ENCODE results near the gene CTRB1. TPM values are rescaled to one million over a fixed set of nuclear protein-coding genes. Genes with fewer than 3 reads are reported as not detected.

Gene CTRB1
- polyA plus RNA-seq, 1 experiment, result not detected

DNA sequence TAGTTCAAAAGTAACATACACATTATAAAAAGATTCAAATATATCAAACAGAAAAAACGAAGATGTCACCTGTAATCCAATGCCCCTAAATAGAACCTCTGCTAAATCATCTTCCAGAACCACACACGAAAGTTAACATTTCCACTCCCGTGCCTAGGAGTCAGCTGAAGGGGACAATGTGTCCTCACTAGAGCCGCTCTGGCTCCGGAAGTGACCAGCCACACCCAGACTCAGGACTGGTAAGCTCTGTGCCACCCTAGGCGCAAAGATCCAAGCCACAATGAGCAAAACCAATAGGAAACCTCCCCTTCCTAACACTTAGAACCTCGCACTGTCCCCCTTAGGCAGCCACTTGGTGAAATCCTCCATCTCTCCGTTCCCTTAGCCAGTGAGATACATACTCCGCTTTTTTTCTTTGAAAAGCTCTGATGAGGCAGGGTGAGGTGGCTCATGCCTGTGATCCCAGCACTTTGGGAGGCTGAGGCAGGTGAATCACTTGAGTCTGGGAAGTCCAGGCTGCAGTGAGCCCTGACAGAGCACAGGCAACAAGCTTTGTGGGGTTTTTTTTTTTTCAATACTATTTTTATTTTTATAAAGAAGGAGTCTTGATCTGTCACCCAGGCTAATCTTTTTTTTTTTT, 11.8 kb downstream of the CTRB1 start:
- Histone ChIP-seq H3K27me3 (ENCODE audit: control insufficient read depth, insufficient read depth, low read length) (no peaks in the 10 kb centered on the region), H3K4me3 (ENCODE audit: low read depth, low read length) (no peak overlapping the region), H3K36me3 (ENCODE audit: control insufficient read depth, insufficient read depth, low read length) (peaks cover 52% of the 10 kb centered on the region)
- ChIA-PET POLR2A (no interaction called here), CTCF (interaction anchor here (1.1 kb wide), 2 partner anchors 31 to 155 kb away, joined by 4 to 9 read pairs; no protein-coding TSS in a partner anchor)
- no peak for DNase-seq (ENCODE audit: low read depth)
- TF ChIP-seq, protein P1, sequence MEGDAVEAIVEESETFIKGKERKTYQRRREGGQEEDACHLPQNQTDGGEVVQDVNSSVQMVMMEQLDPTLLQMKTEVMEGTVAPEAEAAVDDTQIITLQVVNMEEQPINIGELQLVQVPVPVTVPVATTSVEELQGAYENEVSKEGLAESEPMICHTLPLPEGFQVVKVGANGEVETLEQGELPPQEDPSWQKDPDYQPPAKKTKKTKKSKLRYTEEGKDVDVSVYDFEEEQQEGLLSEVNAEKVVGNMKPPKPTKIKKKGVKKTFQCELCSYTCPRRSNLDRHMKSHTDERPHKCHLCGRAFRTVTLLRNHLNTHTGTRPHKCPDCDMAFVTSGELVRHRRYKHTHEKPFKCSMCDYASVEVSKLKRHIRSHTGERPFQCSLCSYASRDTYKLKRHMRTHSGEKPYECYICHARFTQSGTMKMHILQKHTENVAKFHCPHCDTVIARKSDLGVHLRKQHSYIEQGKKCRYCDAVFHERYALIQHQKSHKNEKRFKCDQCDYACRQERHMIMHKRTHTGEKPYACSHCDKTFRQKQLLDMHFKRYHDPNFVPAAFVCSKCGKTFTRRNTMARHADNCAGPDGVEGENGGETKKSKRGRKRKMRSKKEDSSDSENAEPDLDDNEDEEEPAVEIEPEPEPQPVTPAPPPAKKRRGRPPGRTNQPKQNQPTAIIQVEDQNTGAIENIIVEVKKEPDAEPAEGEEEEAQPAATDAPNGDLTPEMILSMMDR (IDR thresholded peaks at IDR 0.05; ENCODE audit: insufficient read depth, low read depth, low read length), result no peak

DNA sequence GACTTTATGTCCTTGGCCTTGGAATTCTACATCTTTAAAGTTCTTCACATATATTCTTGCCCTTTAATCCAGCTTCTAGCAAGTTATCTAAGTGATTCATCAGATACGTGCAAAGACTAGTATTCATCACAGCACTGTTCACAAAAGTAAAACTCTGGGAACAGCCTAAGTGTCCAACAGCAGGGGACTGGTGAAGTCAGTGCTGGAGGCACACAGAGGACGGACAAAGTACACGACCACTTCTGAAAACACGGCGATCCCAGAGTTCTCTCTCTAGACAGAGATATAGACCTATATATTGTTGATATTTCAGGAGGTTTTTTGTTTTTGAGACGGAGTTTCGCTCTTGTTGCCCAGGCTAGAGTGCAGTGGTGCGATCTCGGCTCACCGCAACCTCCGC, 12.8 kb downstream of the CTRB1 start:
- ChIA-PET POLR2A (no interaction called here), CTCF (interaction anchor here (1.1 kb wide), 2 partner anchors 32 to 154 kb away, joined by 4 to 9 read pairs; no protein-coding TSS in a partner anchor)
- Histone ChIP-seq H3K4me3 (ENCODE audit: low read depth, low read length) (no peak overlapping the region), H3K36me3 (ENCODE audit: control insufficient read depth, insufficient read depth, low read length) (peaks cover 61% of the 10 kb centered on the region), H3K27me3 (ENCODE audit: control insufficient read depth, insufficient read depth, low read length) (no peaks in the 10 kb centered on the region)
- no peak for DNase-seq (ENCODE audit: low read depth)
- TF ChIP-seq, protein P1 (IDR thresholded peaks at IDR 0.05; ENCODE audit: insufficient read depth, low read depth, low read length), result no peak

DNA sequence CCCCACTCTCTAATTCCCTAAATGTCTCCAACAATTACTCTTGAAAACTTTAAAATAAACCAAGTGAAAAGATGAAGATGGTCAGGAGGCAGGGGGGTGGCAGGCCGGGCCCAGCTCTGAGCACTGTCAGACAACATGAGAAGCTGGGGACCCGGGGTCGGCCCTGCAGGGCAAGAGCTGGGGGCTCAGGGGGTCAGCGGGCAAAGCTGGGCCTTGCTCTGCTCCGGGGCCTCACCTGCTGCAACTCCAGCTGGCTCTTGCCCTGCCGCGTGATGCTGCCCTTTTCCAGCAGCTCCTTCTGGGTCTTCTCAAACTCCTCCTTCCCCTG, 14.8 kb downstream of the CTRB1 start:
- DNase-seq (ENCODE audit: low read depth), result no peak
- no peaks in the 10 kb centered on the region for H3K27me3 ChIP-seq (ENCODE audit: control insufficient read depth, insufficient read depth, low read length)
- POLR2A ChIA-PET, result no interaction called here
- no peak overlapping the region for H3K4me3 ChIP-seq (ENCODE audit: low read depth, low read length)
- CTCF ChIA-PET, result interaction anchor here (0.6 to 3.3 kb wide), 39 partner anchors 9 to 214 kb away, joined by 3 to 40 read pairs (median 8); partner anchors contain the start of gene CTRB2
- TF ChIP-seq, protein P1 (IDR thresholded peaks at IDR 0.05; ENCODE audit: insufficient read depth, low read depth, low read length), result no peak
- peaks cover 64% of the 10 kb centered on the region for H3K36me3 ChIP-seq (ENCODE audit: control insufficient read depth, insufficient read depth, low read length)

DNA sequence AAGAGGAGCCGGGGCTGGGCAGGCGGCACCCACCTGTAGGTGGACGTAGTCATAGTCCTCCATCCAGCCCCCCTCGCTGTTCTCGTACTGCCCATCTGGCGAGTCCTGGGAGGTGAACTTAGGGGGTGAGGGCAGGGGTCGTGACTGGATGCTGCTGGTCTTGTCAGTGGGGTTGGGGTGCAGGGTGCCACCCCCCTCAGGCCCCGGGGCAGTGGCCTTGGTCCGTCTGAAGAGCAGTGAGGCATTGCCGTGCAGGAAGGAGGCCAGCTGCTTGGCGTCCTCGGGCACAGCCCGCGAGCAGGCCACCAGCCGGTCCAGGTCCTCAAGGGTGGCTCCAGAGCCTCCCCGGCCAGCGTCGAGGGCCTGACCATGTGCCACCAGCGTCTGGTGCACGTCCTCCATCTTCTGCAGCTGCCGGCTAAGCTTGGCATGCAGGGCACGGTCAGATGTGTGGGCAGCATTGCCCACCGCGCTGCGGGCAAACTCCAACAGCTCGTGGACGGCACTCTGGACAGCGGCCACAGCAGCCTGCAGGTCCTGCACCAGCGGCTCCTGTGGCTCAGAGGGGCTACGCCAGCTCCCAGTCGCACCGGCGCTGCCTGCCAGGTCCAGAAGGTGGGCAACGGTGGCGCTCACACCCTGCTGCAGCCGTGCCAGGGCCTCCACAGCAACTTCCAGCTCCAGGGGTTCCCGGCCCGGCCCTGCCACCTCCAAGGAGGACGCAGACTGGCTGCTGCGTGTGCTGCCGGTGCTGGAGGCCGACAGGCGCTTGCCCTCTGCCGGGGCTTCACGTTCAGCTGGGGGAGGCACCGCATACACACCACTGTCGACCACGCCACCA, 16.3 kb downstream of the CTRB1 start:
- ChIA-PET POLR2A (no interaction called here), CTCF (interaction anchor here (0.7 to 3.3 kb wide), 25 partner anchors 13 to 171 kb away, joined by 3 to 40 read pairs (median 10); partner anchors contain the start of gene CTRB2)
- no peak for DNase-seq (ENCODE audit: low read depth)
- no peaks in the 10 kb centered on the region for H3K27me3 ChIP-seq (ENCODE audit: control insufficient read depth, insufficient read depth, low read length)
- TF ChIP-seq, protein P1 (IDR thresholded peaks at IDR 0.05; ENCODE audit: insufficient read depth, low read depth, low read length), result no peak
- no peak overlapping the region for H3K4me3 ChIP-seq (ENCODE audit: low read depth, low read length)
- peaks cover 60% of the 10 kb centered on the region for H3K36me3 ChIP-seq (ENCODE audit: control insufficient read depth, insufficient read depth, low read length)

DNA sequence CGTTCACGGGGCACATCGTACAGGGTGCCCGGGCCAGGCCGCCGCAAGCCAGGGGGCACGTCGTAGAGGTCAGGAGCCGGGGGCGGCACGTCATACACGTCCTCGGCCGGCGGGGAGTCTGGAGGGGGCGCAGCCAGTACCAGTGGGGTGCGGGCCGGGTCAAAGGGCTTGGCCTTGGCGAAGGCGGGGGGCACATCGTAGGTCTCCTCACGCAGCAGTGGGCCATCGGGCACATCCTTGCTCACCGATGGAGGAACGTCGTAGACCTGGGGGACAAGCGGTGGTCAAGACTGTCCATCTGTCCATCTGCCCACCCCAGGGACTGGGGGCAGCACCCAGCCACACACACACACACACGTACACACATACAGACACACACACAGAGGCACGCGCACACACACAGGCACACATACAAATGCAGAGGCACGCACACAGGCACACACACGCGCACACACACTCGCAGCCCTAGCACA, 17.0 kb downstream of the CTRB1 start:
- no peak for DNase-seq (ENCODE audit: low read depth)
- Histone ChIP-seq H3K36me3 (ENCODE audit: control insufficient read depth, insufficient read depth, low read length) (peaks cover 60% of the 10 kb centered on the region), H3K4me3 (ENCODE audit: low read depth, low read length) (no peak overlapping the region), H3K27me3 (ENCODE audit: control insufficient read depth, insufficient read depth, low read length) (no peaks in the 10 kb centered on the region)
- POLR2A ChIA-PET, result no interaction called here
- CTCF ChIA-PET, result interaction anchor here (0.8 to 3.3 kb wide), 4 partner anchors 12 to 155 kb away, joined by 3 to 40 read pairs (median 18); no protein-coding TSS in a partner anchor
- TF ChIP-seq, protein P1 (IDR thresholded peaks at IDR 0.05; ENCODE audit: insufficient read depth, low read depth, low read length), result no peak
